VCaP (cell line): ENCODE results near the gene SLC6A13.

ENCODE experiments used
- H3K27ac ChIP-seq: fragments of 450-650 bp; 2 replicates; pipeline ENCODE4 v1.5.1; 2017
- TF ChIP-seq, protein P1 (sequence below): fragments of 450-650 bp; conservative IDR thresholded peaks from 2 replicates; pipeline ENCODE4 v1.5.1; 2017; ENCODE audit warnings: mild to moderate bottlenecking, moderate library complexity

The SLC6A13 gene

GRCh38 chr12:292186-292585 is 29.6 kb upstream of the SLC6A13 start:
- H3K27ac ChIP-seq, result no peak overlapping the region
- TF ChIP-seq, protein P1, sequence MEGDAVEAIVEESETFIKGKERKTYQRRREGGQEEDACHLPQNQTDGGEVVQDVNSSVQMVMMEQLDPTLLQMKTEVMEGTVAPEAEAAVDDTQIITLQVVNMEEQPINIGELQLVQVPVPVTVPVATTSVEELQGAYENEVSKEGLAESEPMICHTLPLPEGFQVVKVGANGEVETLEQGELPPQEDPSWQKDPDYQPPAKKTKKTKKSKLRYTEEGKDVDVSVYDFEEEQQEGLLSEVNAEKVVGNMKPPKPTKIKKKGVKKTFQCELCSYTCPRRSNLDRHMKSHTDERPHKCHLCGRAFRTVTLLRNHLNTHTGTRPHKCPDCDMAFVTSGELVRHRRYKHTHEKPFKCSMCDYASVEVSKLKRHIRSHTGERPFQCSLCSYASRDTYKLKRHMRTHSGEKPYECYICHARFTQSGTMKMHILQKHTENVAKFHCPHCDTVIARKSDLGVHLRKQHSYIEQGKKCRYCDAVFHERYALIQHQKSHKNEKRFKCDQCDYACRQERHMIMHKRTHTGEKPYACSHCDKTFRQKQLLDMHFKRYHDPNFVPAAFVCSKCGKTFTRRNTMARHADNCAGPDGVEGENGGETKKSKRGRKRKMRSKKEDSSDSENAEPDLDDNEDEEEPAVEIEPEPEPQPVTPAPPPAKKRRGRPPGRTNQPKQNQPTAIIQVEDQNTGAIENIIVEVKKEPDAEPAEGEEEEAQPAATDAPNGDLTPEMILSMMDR, result no peak

DNA sequence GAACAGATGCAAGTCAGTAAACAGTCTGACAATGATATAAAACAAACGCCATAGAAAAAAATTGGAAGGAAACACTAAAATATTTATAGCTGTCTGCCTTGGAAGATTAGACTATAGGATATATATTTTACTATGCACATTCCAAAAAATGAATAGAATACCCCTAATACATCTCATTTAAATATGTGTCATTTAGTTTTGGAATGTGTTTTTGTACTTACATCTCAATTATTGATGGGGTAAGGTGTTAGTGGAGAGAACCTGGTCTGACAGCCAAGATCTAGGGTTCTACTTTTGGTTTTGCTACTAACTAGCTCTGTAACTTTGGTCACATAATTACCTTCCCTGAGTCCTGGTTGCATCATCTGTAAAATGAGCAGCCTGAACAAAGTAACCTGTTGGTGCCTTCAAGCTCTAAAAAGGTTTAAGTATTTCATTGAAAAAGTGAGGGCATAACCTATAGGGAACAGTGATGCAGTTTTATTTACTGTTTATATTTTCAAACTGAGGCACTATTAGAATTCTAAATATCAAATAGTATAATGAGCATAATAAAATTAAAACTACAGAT is 28.6 kb upstream of the SLC6A13 start:
- TF ChIP-seq, protein P1, result no peak
- no peak overlapping the region for H3K27ac ChIP-seq

DNA sequence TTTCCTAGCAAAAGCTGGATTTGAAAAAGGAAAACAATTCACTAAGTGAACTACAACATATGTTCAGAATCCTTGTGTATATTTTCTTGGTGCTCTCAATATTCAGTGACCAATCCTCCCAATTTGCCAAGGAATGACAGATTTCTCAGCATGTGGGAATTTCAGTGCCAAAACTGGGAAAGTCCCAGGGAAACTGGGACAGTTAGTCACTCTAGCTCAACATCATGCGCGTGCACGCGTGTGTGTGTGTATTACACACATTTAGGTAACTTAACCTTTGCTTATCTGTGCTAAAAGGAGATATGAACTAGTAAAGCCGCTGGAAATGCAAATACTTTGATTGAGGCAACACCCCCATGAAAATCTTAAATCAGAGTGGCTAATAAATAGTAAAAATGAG is 26.1 kb upstream of the SLC6A13 start:
- TF ChIP-seq, protein P1, result no peak
- no peak overlapping the region for H3K27ac ChIP-seq

DNA sequence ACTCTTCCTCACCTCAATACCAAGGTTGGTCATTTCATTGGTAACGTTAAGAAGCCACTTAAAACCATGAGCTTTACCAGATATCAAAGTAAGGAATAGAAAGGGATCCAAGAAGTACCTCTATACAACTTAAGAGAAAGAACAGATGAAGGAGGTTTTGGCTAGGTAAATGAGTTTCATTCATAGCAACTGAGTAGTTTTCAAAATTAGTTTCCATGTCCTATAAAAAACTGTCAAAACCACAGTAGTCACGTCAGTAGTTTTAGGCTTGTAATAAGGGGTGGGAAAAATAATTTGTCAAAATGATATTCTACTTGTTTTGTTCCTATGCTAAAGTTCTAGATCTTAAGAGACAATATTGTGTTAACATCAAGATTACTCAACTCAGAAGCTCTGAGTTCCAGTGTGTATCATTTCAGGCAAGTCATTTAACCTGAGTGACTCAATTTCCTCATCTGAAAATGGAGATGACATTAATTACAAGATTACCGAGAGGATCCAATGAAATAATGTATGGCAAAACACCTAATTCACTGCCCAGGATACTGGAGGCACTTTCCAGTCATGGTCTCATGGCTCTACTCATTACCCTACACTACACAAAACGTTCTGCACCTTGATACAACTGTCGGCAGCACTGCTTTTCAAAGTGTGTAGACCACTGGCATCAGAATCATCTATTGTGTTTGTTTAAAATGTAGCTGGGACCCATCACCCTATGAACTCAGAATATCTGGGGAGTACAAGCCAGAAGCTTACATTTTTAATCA is 24.1 kb upstream of the SLC6A13 start:
- TF ChIP-seq, protein P1, result no peak
- no peak overlapping the region for H3K27ac ChIP-seq

GRCh38 chr12:278046-278445 is 15.4 kb upstream of the SLC6A13 start:
- no peak overlapping the region for H3K27ac ChIP-seq
- TF ChIP-seq, protein P1, result no peak

GRCh38 chr12:275812-276211 is 13.2 kb upstream of the SLC6A13 start:
- TF ChIP-seq, protein P1, result no peak
- H3K27ac ChIP-seq, result no peak overlapping the region

DNA sequence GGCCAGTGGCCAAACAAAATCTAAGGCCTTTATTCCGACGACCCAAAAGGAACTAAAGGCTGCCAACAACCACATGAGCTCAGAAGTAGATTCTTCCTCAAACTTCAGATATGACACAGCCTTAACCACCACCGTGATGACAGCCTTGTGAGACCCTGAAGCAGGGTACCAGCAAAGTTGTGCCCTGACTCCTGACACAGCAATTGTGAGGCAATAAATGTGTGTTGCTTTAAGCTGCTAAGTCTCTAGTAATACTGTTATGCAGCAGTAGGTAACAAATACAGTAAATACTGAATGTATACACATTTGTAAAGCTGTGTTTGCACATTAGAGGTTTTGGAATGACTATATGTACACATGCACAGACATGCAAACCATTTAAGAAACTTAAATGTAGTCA is 10.7 kb upstream of the SLC6A13 start:
- TF ChIP-seq, protein P1, result no peak
- no peak overlapping the region for H3K27ac ChIP-seq
